Endodermal cell (in vitro differentiated cells): ENCODE data around the gene DHRS13. TPM values are rescaled to one million over a fixed set of nuclear protein-coding genes. Genes with fewer than 3 reads are reported as not detected.

Experiments
- DNase-seq: peaks from one replicate; pipeline ENCODE4 v3.0.0-alpha.2; 2017
- H3K27ac ChIP-seq: 2 replicates; pipeline ENCODE4 v1.5.1; 2013; ENCODE audit warnings: mild to moderate bottlenecking, low read depth, low read length, moderate library complexity
- H3K27me3 ChIP-seq: 2 replicates; pipeline ENCODE4 v1.6.1; 2013; ENCODE audit warnings: mild to moderate bottlenecking, low read length, moderate library complexity; ENCODE audit not compliant: insufficient read depth, control insufficient read depth, poor library complexity, severe bottlenecking
- H3K36me3 ChIP-seq: 2 replicates; pipeline ENCODE4 v1.7.0; 2013; ENCODE audit warnings: mild to moderate bottlenecking, low read length, moderate library complexity; ENCODE audit not compliant: control insufficient read depth, insufficient read depth
- H3K4me1 ChIP-seq: one replicate; pipeline ENCODE4 v1.7.0; 2013; ENCODE audit warnings: low read length; ENCODE audit not compliant: control insufficient read depth, insufficient read depth
- H3K4me3 ChIP-seq: 2 replicates; pipeline ENCODE4 v1.5.1; 2013; ENCODE audit warnings: mild to moderate bottlenecking, low read length, moderate library complexity
- H3K9ac ChIP-seq: 2 replicates; pipeline ENCODE4 v1.6.1; 2013; ENCODE audit warnings: mild to moderate bottlenecking, low read length, moderate library complexity; ENCODE audit not compliant: poor library complexity, severe bottlenecking; ENCODE audit errors: extremely low read depth
- H3K9me3 ChIP-seq: 2 replicates; pipeline ENCODE4 v1.6.1; 2013; ENCODE audit warnings: mild to moderate bottlenecking, low read length, moderate library complexity; ENCODE audit not compliant: control insufficient read depth
- H3K27ac Mint-ChIP-seq: 2 replicates; pipeline ENCODE4 v1.8.0; 2020; ENCODE audit warnings: mixed read lengths
- H3K27me3 Mint-ChIP-seq: 2 replicates; pipeline ENCODE4 v1.8.0; 2021; ENCODE audit warnings: mild to moderate bottlenecking, mixed read lengths; ENCODE audit not compliant: insufficient read depth
- H3K36me3 Mint-ChIP-seq: 2 replicates; pipeline ENCODE4 v1.8.0; 2020; ENCODE audit warnings: low read depth, mixed read lengths
- H3K4me1 Mint-ChIP-seq: 2 replicates; pipeline ENCODE4 v1.8.0; 2020; ENCODE audit warnings: mixed read lengths
- H3K4me3 Mint-ChIP-seq: 2 replicates; pipeline ENCODE4 v1.8.0; 2020; ENCODE audit warnings: mild to moderate bottlenecking, moderate library complexity, mixed read lengths
- H3K9me3 Mint-ChIP-seq: 2 replicates; pipeline ENCODE4 v1.8.0; 2020; ENCODE audit warnings: mild to moderate bottlenecking, mixed read lengths
- CTCF ChIP-seq: fragments of 200-600 bp; sonication (generic); conservative IDR thresholded peaks from 2 replicates; pipeline ENCODE4 v1.5.0; 2021; ENCODE audit warnings: antibody characterized with exemption, mild to moderate bottlenecking
- WGBS, 2 experiments: methylation state at CpG; one replicate each; pipeline versions ENCODE4 v1.1.5 to v1.1.7; 2013; ENCODE audit warnings: missing lambda C conversion rate in 2 of 2, mixed read lengths in 1 of 2; ENCODE audit not compliant: insufficient coverage in 1 of 2, insufficient read length in 1 of 2; 5-methylcytosine and 5-hydroxymethylcytosine counted together
- total RNA-seq, 2 donors: library from RNA; stranded (reverse); fragmentation: NEBNext Ultra II Directional in 1 of 2; extraction: Animal tissue kit (Norgen Biotek cat#: 25700) in 1 of 2; gene quantifications; 2 replicates in 1 of 2; 3 replicates in 1 of 2; pipeline ENCODE4 v1.2.1, GENCODE V29; 2021

The DHRS13 gene
- total RNA-seq, 2 donors from 2014 or later: 19.1 to 24.8 TPM

DNA sequence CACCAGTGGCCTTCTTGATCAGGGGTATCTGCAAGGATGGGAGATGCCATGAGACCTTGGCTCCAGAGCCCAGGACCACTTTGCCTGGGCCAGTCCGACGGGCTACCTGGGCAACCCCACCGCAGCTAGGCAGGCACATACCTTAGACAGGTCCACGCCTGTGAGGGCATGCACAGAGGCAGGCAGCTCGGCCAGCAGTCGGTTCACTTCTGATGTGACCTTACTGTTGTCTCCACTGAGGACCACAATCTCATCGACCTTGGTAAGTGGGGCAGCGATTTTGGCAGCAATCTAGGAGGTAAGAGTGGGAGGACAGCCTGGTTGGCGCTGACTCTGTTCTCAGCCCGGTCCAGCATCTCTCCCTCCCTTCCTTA is 22.3 kb downstream of the DHRS13 start:
- Mint-ChIP-seq H3K4me3 (no peak overlapping the region), H3K9me3 (peaks cover 8% of the 10 kb centered on the region), H3K4me1 (peaks cover 2% of the 10 kb centered on the region), H3K27ac (no peak overlapping the region), H3K27me3 (no peaks in the 10 kb centered on the region), H3K36me3 (peaks cover 60% of the 10 kb centered on the region)
- Histone ChIP-seq H3K36me3 (peaks cover 59% of the 10 kb centered on the region), H3K9me3 (peaks cover 4% of the 10 kb centered on the region), H3K4me1 (no peaks in the 10 kb centered on the region), H3K9ac (no peak overlapping the region), H3K4me3 (no peak overlapping the region), H3K27ac (no peak overlapping the region), H3K27me3 (no peaks in the 10 kb centered on the region)
- no peak for TF ChIP-seq CTCF
- 96 to 99% methylated on average over 9 to 10 of the region's 10 CpGs for WGBS, 2 experiments
- DNase-seq: no peak

- WGBS, 2 experiments: 82 to 84% methylated on average over 8 to 9 of the region's 9 CpGs
- Histone ChIP-seq H3K4me3 (no peak overlapping the region), H3K36me3 (peaks cover 59% of the 10 kb centered on the region), H3K9me3 (peaks cover 4% of the 10 kb centered on the region), H3K27me3 (no peaks in the 10 kb centered on the region), H3K27ac (no peak overlapping the region), H3K4me1 (no peaks in the 10 kb centered on the region), H3K9ac (no peak overlapping the region)
- TF ChIP-seq CTCF: no peak
- peak overlapping the region; percentile 54 for H3K27ac Mint-ChIP-seq
- no peak overlapping the region for H3K4me3 Mint-ChIP-seq
- no peaks in the 10 kb centered on the region for H3K27me3 Mint-ChIP-seq
- peaks cover 2% of the 10 kb centered on the region for H3K4me1 Mint-ChIP-seq
- peaks cover 8% of the 10 kb centered on the region for H3K9me3 Mint-ChIP-seq
- no peak for DNase-seq
- H3K36me3 Mint-ChIP-seq: peaks cover 55% of the 10 kb centered on the region
Observed at GRCh38 chr17:28879886-28880571, 22.9 kb downstream of the DHRS13 start.

DNA sequence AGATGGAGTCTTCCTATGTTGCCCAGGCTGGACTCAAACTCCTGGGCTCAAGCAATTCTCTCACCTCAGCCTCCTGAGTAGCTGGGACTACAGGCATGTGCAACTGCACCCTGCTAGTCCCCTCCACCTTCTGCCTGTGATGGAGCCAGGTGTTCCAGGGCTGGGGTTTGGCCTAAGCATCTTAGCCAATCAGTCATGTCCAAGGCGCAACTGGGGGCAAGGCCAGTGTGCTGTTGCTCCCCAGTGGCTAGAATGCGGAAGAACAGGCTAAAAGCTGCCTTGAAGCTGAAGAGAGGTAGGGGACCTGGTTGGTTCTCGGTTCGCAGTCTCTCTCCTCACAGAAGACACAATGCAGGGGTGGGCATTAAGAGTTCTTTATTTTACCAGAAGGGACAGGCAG is 23.9 kb downstream of the DHRS13 start:
- no peak overlapping the region for H3K4me3 Mint-ChIP-seq
- H3K27ac Mint-ChIP-seq: peak overlapping the region; percentile 54
- Histone ChIP-seq H3K9me3 (peaks cover 4% of the 10 kb centered on the region), H3K4me1 (no peaks in the 10 kb centered on the region), H3K27me3 (no peaks in the 10 kb centered on the region), H3K4me3 (no peak overlapping the region), H3K36me3 (peaks cover 54% of the 10 kb centered on the region), H3K27ac (no peak overlapping the region), H3K9ac (no peak overlapping the region)
- peak; percentile 84 for TF ChIP-seq CTCF
- peaks cover 47% of the 10 kb centered on the region for H3K36me3 Mint-ChIP-seq
- peaks cover 8% of the 10 kb centered on the region for H3K9me3 Mint-ChIP-seq
- 61 to 94% methylated on average over 2 to 4 of the region's 4 CpGs for WGBS, 2 experiments
- H3K27me3 Mint-ChIP-seq: no peaks in the 10 kb centered on the region
- H3K4me1 Mint-ChIP-seq: peaks cover 2% of the 10 kb centered on the region
- peak; percentile 94 for DNase-seq
